NCI-H128 (cell line): ENCODE measurements around the gene CLK4.

Source experiments
- DNase-seq: peaks from one replicate; lab custom pipeline; 2025; ENCODE audit not compliant: unreplicated experiment; lab: John Stamatoyannopoulos, UW

CLK4 gene

GRCh38 chr5:178637356-178638074, 10.7 kb upstream of the CLK4 start:
- DNase-seq: no peak

DNA sequence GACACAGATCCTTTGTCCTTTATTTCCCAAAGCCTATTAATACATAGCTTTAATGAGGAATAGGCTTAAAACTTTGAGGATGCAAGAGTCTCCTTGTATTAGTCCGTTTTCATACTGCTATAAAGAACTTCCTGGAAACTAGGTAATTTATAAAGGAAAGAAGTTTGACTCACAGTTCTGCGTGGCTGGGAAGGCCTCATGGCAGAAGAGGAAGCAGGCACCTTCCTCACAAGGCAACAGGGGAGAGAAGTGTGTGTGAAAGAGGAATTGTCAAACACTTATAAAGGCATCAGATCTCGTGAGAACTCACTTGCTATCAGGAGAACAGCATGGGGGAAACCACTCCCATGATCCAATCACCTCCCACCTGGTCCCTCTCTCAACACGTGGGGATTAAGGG, 5.4 kb upstream of the CLK4 start:
- no peak for DNase-seq

- DNase-seq: no peak
These were observed 4.1 kb upstream of the CLK4 start for GRCh38 chr5:178630951-178631350.

GRCh38 chr5:178630475-178630930, 3.7 kb upstream of the CLK4 start:
- no peak for DNase-seq

DNA sequence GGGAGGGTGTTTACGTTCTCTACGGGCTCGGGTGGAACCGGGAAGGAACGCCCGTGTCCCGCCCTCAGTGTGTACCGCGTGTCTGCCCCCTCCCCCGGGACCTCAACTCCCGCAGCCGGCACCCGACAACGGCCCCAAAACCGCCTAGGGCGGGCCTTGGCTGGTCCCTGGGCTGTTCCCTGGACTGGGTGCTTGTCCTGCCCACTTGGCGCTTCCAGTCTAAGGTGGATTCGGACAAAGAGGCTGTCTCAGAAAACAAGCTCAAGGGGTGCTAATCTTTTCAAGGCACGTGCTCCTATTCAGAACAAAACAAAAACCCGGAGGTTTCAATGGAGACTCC, 379 bp upstream of the CLK4 start:
- no peak for DNase-seq

- DNase-seq: no peak
These were observed 969 bp downstream of the CLK4 start for GRCh38 chr5:178625679-178626483.

- DNase-seq: no peak
These were observed 2.0 kb downstream of the CLK4 start for GRCh38 chr5:178624631-178625546.

GRCh38 chr5:178622679-178623247, 4.1 kb downstream of the CLK4 start:
- DNase-seq: no peak

DNA sequence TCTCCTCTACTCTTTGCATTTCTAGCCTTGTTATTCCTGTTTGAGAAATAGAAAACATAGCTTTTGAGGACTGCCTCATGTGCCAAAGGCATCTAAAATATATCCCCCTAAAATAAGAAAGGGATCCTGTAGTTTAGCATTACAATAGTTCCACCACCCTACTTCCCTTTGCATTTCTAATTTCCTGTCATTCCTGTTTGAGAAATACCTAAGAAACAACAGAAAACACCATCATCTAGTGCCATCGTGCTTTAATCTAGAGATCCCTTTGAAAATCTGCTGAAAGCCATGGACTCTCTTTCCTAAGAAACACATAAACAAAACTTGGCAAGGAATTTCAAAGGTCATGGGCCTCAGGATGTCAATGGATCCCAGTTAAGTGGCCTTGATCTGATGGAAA, 7.5 kb downstream of the CLK4 start:
- DNase-seq: no peak

DNA sequence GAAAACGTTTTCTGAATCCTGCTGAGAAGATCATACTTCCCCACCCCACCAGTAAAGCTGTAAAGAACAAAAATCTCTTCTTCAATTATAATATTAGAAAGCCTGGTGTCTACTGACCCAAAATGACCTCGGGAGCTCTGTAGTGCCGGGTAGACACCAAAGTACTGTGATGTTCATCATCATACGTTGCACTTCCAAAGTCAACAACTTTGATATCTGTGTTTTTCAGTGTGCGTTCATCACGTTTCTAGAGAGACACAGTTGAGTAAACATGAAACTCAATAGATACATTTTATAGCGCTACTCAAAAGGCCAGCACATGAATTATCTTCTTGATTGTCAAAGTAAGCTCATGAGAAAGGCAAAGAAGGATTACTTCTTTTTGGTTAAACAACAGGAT, 14.6 kb downstream of the CLK4 start:
- DNase-seq: no peak

GRCh38 chr5:178606269-178606668, 20.6 kb downstream of the CLK4 start:
- no peak for DNase-seq

GRCh38 chr5:178605788-178606187, 21.1 kb downstream of the CLK4 start:
- DNase-seq: no peak

DNA sequence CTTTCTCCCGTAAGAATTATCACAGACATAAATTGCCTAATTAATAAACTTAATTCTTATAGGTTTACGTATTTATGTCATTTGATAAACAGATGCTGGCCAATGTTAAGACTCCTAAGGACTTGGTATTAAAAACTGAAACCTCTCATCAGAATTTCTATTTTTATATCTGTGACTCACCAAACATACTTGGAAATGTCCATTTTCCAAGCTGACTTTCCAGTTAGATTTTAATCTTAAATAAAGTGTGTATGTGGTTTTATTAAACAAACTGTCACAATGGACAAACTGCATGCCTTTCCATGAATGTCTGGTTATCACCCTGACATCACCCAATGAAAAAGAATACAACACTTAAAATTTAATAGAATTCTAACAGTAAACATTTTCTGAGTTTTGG, 24.1 kb downstream of the CLK4 start:
- no peak for DNase-seq

GRCh38 chr5:178595750-178596149, 31.1 kb downstream of the CLK4 start:
- DNase-seq: no peak

- no peak for DNase-seq
These were observed 31.7 kb downstream of the CLK4 start for GRCh38 chr5:178595150-178595549.

DNA sequence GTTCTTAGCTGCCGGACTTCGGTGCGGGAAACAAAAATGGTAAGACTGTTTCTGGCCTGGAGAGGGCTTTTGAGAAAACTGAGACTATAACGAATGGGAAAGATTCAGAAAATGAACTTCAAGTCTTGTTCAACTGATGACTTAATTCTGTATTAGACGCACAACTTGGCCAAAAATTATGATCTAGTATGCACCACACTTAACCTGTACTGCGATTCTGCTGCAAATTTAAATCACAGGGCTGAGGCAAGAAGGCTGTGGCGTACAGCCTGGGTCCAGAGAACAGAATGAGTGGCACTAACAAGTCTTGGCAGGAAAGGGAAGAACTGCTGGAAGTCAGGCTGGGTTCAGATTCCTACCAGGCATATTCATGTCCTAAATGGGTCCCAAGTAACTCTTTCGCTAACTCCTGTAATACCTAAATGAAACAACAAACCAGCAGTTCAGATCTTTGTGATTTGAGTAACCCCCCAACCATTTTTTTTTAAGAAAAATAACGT, 35.9 kb downstream of the CLK4 start:
- DNase-seq: no peak

- DNase-seq: no peak
These were observed 36.5 kb downstream of the CLK4 start, which contains the start of gene COL23A1 for GRCh38 chr5:178590141-178590923. Gene COL23A1 (minus strand): TSS chr5:178590393.

DNA sequence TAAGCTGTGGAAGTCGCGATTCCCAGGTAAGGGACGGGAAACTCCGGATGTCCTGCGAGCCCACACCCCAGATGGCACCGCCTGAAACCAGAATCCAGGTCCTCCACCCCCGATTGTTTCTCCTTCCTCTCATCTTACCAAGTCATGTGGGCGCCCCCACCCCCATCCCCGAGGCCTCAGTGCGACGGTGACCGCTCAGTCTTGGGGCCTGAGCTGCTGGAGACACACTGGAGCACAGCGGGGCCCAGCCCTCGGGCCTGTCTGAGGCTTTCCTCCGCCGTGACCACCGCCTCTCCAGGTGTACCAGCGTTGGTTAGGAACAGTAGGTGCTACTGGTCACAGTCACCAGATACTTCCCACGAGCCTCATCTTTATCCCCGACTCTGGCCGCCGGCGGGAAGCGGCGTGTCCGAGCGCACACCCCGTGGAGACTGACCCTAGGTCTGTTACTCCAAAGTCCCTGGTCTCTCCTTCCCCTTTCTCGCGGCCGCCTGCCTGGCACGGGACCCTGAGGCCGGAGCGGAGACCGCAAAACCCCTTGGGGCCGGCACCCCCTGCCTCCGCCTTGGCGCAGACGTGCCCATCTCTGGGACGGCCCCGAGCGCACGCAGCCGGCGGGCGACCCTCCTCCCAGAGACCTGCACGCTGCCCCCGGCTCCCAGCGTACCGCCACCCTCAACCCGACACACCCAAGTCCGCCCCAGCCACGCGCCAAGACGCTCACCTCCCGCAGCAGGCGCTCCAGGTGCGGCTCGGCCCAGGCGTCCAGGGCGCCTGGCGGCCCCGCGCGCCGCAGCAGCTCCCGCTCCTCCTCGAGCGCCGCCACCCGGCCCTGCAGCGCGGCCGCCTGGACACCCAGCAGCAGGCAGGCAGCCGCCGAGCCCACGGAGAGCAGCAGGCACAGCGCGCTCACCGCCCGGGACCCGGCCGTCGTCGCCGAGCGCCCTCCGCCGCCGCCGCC, 37.4 kb downstream of the CLK4 start:
- no peak for DNase-seq

DNA sequence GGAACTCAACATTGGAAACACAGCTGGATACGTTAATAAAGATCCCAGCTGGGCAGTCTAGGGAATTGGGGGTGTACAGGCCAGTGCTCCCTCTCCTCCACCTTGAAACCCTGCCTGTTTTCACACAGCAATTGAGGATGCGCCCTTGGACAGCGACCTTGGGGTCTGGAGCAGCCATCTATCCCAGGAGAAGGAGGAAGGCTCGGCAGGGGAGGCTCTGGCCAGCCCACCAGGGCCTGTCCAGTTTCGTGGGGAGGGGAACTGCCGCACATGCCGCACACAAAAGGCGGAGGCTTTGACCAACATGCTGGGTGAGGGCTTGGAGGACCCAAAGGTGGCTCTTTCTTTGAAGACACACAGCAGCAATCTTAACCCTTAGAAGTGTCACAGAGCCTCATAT, 38.1 kb downstream of the CLK4 start:
- DNase-seq: no peak
